ENCODE data around the gene AEN. TPM values are rescaled to one million over a fixed set of nuclear protein-coding genes. Genes with fewer than 3 reads are reported as not detected.

AEN gene
- total RNA-seq, 6 experiments from 2014 or later = 4.5 to 18.7 (median 7.3) TPM

DNA sequence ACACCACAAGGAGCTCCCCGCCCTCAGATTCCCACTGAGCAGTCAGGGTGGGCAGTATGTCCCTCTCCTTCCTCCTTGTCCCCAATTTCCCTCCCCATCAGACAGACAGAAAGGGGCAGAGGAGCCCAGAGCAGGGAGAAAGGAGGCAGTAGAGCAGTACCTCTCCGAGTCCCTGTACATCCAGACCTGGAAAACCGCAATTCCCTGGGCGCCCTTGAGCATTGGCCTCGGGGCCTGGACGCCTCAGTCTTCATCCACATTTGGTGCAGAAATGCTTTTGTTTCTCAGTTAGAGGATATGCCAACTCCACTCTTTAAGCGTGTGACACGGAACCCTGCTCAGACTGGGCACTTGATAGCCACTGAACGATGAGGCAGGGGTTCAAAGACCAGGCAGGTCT lies 23.6 kb downstream of the AEN start:
- ATAC-seq (no peak), DNase-seq (no peak)
- H3K27ac ChIP-seq = no peak overlapping the region
- intact Hi-C loops (cut with DNase I) = no loop called here
- no peak overlapping the region for H3K4me3 ChIP-seq
- no peaks in the 10 kb centered on the region for H3K36me3 ChIP-seq
- WGBS (ENCODE audit: insufficient coverage, low coverage, low lambda C conversion rate, missing lambda C conversion rate) = 92% methylated on average over 2 of the region's 9 CpGs
- TF ChIP-seq, protein P1, sequence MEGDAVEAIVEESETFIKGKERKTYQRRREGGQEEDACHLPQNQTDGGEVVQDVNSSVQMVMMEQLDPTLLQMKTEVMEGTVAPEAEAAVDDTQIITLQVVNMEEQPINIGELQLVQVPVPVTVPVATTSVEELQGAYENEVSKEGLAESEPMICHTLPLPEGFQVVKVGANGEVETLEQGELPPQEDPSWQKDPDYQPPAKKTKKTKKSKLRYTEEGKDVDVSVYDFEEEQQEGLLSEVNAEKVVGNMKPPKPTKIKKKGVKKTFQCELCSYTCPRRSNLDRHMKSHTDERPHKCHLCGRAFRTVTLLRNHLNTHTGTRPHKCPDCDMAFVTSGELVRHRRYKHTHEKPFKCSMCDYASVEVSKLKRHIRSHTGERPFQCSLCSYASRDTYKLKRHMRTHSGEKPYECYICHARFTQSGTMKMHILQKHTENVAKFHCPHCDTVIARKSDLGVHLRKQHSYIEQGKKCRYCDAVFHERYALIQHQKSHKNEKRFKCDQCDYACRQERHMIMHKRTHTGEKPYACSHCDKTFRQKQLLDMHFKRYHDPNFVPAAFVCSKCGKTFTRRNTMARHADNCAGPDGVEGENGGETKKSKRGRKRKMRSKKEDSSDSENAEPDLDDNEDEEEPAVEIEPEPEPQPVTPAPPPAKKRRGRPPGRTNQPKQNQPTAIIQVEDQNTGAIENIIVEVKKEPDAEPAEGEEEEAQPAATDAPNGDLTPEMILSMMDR (IDR thresholded peaks at IDR 0.05) = no peak
- no peak for TF ChIP-seq POLR2A (IDR thresholded peaks at IDR 0.05)
- no peaks in the 10 kb centered on the region for H3K9me3 ChIP-seq
- no peaks in the 10 kb centered on the region for H3K27me3 ChIP-seq
- H3K4me1 ChIP-seq = peaks cover 0 to 33% (median 18%) of the 10 kb centered on the region in 4 donors

DNA sequence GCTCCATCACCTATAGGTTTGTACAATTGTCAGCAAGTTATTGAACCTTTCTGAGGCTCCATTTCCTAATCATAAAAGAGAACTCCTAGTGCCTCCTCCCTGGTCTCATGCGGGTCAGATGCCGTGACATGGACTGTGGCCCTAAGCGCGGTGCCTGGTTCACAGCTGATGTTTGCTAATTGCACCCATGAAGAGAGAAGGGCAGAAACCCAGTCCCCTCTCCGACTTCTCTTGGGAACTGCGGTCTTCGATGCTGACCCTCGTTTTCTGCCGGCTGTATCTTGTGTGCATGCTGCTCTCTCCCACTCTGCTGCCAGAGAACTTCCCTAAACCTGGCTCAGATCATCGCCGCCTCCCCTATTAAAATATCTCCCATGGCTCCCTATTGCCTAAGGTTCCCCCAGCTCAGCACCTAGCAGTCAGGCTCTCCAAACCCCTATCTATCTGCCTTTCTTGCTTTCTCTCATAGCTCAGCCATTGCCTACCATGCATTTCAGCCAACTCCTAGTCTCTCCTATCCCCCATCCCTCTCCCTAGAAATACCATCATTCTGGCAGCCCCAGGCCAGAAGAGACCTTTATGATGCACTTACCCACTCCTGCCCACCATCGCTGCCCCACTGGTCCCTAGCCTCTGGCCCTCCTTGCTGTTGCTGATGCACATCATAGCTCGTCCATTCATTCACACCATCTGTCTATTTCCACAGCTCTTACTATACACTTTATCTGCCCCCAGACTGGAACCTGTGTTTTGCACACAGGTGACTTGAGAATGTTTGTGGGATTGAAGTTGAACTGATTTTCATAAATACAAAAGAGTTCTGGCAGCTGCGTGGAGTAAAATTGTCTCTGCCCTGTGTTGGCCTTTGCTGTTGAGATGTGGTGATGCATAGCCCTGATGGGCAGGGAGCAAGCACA lies 24.3 kb downstream of the AEN start:
- DNase-seq = peak in 1 of 3 donors; percentile 40
- no peak for ATAC-seq

DNA sequence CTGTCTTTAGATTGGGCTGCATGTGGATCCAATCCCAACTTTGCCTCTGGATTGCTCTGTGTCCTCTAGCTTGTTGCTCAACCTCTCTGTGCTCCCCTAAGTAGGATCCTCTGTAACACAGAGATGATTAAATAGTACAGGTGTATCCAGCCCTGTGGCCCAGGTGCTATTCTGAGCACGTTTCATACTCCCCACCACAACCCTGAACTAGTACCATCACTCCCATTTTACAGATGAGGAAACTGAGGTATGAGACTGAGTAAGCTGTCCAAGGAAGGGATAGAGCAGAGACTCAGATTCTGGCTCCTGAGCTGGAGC lies 24.9 kb downstream of the AEN start:
- Histone ChIP-seq H3K27me3 (no peaks in the 10 kb centered on the region), H3K9me3 (no peaks in the 10 kb centered on the region), H3K27ac (no peak overlapping the region), H3K4me1 (peaks cover 0 to 26% (median 13%) of the 10 kb centered on the region in 4 donors), H3K4me3 (no peak overlapping the region), H3K36me3 (no peaks in the 10 kb centered on the region)
- ATAC-seq = no peak
- 70% methylated on average over 1 of the region's 1 CpG for WGBS (ENCODE audit: insufficient coverage, low coverage, low lambda C conversion rate, missing lambda C conversion rate)
- DNase-seq = no peak
- TF ChIP-seq POLR2A (IDR thresholded peaks at IDR 0.05) = no peak
- TF ChIP-seq, protein P1 (IDR thresholded peaks at IDR 0.05) = no peak
- intact Hi-C loops (cut with DNase I) = no loop called here

More for the DNA sequence above, 24.3 kb downstream of the AEN start:
- Histone ChIP-seq H3K9me3 (no peaks in the 10 kb centered on the region), H3K36me3 (no peaks in the 10 kb centered on the region), H3K27me3 (no peaks in the 10 kb centered on the region), H3K4me3 (no peak overlapping the region), H3K4me1 (peaks cover 0 to 26% (median 15%) of the 10 kb centered on the region in 4 donors), H3K27ac (no peak overlapping the region)
- TF ChIP-seq POLR2A (IDR thresholded peaks at IDR 0.05) = no peak
- TF ChIP-seq, protein P1 (IDR thresholded peaks at IDR 0.05) = no peak
- WGBS (ENCODE audit: insufficient coverage, low coverage, low lambda C conversion rate, missing lambda C conversion rate) = 94% methylated on average over 14 of the region's 14 CpGs
- intact Hi-C loops (cut with DNase I) = no loop called here

DNA sequence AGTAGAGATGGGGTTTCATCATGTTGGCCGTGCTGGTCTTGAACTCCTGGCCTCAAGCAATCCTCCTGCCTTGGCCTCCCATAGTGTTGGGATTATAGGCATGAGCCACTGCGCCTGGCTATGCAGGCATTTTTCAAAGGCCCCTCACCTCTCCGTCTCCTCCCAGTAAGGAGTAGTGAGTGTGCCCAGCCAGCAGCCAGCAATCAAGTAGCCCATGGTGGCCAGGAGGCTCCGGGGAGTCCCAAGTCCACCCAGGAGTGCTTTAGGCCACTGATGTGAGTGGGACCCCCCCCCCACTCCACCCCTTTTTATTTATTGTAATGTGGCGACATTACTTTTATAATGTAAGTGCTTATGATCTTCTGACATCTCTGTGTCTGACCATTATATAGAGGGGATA lies 25.8 kb downstream of the AEN start:
- DNase-seq = peak in 1 of 3 donors; percentile 33
- TF ChIP-seq, protein P1 (IDR thresholded peaks at IDR 0.05) = no peak
- TF ChIP-seq POLR2A (IDR thresholded peaks at IDR 0.05) = no peak
- intact Hi-C loops (cut with DNase I) = no loop called here
- 82% methylated on average over 4 of the region's 5 CpGs for WGBS (ENCODE audit: insufficient coverage, low coverage, low lambda C conversion rate, missing lambda C conversion rate)
- no peaks in the 10 kb centered on the region for H3K9me3 ChIP-seq
- H3K27me3 ChIP-seq = no peaks in the 10 kb centered on the region
- peaks cover 0 to 26% (median 13%) of the 10 kb centered on the region in 4 donors for H3K4me1 ChIP-seq
- H3K36me3 ChIP-seq = no peaks in the 10 kb centered on the region
- no peak overlapping the region for H3K27ac ChIP-seq
- no peak for ATAC-seq
- no peak overlapping the region for H3K4me3 ChIP-seq

Data from right lobe of liver (tissue), 6 donors.